HG02870 (cell line): ENCODE data around the gene DMD.

Source experiments
- ATAC-seq: cut with Tn5 transposase; IDR thresholded peaks from one replicate; pipeline ENCODE4 v1.9.1; 2021; ENCODE audit warnings: mild to moderate bottlenecking, moderate library complexity; ENCODE audit not compliant: unreplicated experiment

DMD gene

GRCh38 chrX:31222946-31223345 is 1988.4 kb downstream of the DMD start:
- ATAC-seq: no peak

DNA sequence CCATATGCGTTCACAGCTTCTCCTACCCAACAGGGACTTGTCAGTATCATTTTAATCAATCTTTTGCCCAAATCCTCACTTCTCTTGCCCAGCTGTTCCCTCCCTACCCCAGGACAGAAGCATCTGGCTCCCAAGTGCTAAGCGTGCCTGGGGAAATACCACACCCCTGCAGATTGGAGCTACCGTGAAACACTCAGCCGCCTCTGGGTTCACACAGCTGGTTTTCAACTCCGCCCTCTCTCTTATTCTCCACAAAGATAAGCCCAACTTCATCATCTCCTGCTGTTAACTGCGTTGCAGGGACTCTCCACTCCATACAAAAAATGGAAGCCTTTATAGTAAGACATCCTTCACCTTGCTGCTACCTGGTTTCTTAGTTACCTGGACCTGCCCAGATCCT is 1992.2 kb downstream of the DMD start:
- ATAC-seq: no peak

DNA sequence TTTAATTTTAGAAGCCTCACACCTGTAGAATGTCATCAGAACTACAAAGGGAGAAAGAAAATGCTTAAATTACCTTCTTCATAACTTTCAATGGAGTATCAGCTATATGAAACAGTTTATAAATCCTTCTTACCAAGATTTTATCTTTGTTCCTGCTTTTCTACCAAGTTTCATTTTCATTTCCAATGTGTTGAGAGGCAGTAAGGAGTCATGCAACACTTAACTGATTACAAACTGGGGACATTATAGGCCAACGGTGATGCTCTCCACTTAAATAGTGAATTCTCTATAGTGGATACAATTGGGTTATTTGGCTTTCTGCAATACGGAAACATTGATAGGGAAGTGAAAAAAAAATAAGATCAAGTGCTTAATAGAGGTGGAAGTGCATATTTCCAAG is 1994.3 kb downstream of the DMD start:
- no peak for ATAC-seq

DNA sequence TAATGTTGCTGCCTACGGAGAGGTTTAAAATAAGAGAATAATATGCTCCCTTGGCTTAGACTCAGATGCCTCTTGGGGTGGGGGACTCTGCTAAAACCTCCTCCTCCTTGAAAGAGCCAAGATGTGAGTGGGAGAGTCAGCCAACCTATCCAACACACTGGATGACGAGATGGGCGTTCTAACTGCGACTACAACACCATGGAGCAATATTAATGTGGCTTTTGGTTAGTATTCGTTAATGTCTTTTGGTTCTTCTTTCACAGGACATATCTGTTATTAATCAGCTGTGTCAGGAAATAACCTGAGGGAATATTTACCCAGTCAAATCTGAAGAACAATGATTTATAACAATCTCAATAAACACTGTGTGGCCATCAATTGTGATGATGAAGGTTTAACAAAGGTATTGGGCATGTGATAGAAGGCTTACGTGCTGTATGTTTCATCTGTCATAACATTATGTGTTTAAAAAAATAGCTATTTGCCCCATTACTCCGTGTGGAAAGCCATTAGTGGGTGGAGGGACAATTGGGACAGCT is 1996.0 kb downstream of the DMD start:
- no peak for ATAC-seq

DNA sequence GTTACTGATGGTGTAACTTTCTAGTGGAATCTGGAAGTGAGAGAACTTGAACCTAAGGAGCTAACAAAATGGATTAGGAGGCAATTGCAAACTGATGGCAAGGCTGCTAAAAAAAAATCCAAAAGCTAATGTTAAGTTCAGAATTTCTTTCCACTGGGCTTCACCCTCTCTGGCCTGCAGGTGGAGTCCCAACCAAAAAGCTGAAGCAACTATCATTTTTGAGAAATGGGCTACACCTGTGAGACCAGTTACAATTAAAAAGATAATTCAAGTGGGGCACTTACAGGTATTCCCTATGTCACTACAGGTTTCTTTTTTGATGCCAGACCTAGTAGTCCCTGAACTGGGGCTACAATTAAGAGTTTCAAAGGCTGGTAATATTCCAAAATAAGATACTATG is 1997.4 kb downstream of the DMD start:
- no peak for ATAC-seq

GRCh38 chrX:31212856-31213748 is 1998.2 kb downstream of the DMD start:
- no peak for ATAC-seq

GRCh38 chrX:31209005-31209628 is 2002.2 kb downstream of the DMD start:
- no peak for ATAC-seq

DNA sequence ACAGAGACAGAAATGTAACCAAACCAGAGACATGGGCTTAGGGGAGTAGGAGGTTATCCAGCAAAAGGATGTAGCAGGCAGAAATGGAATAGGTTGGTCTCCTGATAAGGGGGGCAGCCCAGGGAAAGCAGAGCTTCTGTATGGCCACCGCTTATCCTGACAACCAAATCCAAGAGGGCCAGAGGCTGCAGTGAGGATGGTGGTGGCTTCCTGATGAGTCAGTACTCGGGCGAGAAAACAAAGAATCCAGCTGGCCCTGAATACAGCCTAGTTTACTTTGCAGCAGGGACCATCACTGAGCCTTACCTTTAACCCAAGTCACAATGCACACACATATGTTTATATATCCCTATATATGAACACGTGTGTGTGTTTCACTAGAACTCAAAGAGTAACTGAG is 2009.8 kb downstream of the DMD start:
- no peak for ATAC-seq

DNA sequence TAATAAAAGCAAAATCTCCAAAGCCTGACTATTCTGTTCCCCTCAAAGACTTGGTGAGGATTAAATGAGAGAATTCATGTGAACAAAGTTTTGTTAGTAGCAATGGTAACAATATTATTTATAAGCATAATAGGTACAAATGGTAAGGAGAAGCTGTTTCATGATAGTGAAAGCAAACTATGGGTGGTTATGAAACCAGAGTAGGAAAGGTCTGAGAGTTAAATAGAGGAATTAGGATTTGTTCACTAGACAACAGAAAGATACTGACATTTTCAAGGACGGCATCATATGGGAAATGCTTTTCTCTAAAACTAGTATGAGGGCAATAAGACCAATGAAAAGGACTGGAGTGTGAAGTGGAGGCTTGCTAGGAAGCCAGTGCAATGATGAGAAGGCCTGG is 2010.9 kb downstream of the DMD start:
- peak; percentile 88 for ATAC-seq

- no peak for ATAC-seq
These were observed 2011.6 kb downstream of the DMD start for GRCh38 chrX:31199840-31200114.

DNA sequence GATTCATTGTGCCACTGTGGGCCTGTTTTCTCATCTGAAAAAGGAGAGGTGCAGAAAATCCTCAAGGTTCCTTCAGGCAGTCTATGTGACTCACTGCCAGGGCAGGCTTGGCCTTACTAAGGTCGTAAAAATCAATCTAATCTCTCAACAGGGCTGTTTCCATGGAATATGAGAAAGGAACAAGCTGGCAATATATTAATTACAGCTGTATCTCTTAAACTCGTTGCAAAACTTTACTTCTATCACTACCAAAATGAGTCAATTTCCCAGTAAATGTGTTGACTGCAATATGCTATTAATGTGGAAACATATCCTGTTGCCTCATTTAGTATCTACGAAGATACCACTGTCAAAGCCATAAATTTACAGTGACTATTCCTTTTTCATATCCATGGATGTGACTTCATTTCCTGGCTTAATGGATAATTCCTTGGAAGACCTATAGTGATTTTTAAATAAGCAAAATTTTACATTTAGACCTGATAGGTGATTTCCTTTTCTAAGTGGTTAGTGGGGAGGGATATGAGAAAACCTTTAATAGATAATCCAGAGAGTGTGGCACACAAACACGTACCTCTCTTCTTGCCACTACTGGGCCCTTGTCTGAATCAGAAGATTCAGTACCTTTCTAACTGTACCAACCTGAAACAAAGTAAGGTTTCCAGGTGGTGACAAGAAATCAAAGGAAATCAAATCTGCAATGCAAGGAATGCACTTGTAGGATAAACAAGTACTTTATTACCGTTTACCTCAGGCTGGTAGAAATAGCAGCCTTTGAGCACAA is 2012.1 kb downstream of the DMD start:
- ATAC-seq: no peak

DNA sequence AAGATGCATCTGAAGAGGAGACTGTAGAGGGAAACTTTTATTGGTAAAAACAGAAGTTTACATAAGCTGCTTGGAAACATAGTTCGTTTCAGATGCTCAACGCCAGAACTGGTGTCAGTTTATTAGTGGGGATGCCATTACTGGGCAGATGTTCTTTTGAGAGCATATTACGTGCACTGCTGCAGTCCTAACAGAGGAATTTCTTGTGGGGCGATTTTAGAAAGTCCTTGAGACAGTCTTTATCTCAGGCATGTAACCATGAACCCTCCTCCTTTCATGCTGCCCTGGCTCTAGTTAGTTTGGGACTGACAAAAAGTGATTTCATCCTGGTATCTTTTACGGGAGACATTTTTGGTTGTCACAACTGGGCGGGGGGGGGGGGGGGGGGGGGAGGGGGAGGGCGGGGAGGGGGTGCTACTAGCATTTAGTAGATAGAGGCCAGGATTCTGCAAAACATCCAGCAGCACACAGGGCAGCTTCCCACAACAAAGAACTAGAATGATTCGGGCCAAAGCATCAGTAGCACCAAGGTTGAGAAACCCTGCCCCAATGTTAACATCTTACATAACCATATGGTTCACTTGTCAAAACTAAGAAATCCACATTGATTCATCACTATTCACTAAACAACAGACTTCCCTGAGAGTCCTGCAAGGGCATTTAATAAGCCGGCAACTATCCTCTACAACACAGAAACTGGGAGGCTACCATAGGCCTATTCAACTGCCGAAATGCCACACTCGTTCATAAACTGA is 2021.0 kb downstream of the DMD start:
- no peak for ATAC-seq

DNA sequence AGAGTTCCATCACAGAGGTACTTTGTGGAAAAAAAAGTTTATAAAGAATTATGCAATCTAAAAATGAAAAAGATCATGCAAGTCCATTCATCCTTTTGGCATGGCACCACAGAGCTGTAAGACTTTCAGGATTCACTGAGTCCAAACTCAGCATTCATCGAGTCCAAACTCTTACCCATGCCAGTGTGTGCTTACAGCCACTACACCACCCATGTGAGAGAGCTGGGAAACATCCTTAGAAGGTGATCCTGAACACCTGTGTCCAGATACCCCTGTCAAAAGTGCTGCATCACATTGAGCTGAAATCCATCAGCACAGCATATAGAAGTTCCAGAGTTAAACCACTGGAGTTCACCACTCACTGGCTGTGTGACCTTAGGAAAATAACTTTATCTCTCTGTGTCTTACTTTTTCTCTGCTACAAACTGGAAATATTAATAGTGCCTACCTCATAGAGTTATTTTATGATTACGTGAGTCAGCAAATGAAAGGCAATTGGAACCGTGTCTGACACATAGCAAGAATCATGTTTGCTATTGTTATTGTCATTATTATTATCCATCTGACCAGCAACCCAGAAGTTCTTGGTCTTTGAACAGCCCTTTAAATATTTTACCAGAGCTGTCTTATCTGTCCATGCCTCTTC is 2024.5 kb downstream of the DMD start:
- ATAC-seq: no peak

GRCh38 chrX:31185884-31186283 is 2025.5 kb downstream of the DMD start:
- ATAC-seq: no peak

GRCh38 chrX:31181377-31182000 is 2029.9 kb downstream of the DMD start:
- ATAC-seq: no peak

GRCh38 chrX:31179203-31179602 is 2032.1 kb downstream of the DMD start:
- ATAC-seq: no peak

DNA sequence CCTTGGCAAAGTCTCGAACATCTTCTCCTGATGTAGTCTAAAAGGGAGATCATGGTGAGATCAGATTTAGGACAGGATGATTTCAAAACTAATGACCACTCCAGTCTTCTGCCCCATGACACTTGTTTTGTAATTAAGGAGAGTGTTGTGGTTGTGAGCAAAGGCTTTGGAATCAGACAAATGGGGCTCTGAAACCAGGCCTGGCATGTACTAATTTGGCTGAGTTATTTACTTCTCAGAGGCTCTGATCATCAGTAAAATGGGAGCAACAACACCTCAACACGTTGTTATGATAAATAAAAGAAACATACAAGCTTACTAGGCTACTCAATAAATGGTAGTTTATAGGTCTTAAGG is 2032.6 kb downstream of the DMD start:
- no peak for ATAC-seq

- ATAC-seq: peak; percentile 79
These were observed 2033.1 kb downstream of the DMD start for GRCh38 chrX:31178064-31178768.

GRCh38 chrX:31170792-31171191 is 2040.6 kb downstream of the DMD start:
- no peak for ATAC-seq
